ENCODE results near the gene EXOC4. TPM values are rescaled to one million over a fixed set of nuclear protein-coding genes. Genes with fewer than 3 reads are reported as not detected.

EXOC4 gene
- total RNA-seq, 1 experiment from 2014 or later, result 75.8 TPM

DNA sequence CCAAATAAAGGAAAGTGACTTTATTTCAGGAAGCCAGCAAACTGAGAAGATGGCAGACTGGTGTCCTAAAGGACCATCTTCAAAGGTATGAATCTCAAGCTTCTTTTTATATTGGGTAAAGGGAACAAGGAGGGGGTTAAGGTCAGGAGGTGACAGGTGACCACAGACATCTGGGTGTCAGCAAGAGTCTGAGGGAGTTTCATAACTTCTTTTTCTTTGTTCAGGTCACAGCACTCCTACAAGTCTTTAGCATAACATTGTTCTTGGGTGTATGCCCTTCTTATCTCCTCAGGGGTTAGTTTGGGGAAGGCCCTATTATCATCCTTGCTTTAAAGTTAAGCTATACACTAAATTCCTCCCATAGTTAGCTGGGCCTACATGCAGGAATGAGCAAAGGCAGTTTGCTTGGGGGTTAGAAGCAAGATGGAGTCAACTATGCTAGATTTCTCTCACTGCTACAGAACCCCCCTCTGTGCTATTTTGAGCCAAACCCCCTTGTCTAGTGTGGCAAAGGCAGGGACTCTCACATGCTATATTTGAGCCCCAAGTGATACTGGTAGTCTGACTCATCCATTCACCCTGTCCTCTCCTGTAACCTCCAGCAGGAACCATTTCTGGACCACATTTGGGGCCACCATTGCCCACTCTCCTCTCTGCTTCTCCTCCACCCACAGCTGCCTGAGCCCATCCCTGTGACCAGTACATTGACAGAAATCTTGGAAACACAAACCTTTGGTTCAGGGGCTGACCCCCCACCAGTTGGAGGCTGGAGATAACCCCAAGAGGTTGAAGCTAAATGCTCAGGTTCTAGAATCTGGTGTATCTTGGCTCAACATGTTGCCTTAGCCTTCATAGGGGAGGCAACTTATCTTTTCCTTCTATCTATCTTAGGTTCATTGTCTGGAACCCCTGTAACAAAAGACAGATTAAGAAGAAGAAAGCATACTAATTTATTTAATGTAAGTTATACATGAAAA is 818.8 kb downstream of the EXOC4 start:
- H4K8ac ChIP-seq (replicated peaks; ENCODE audit: insufficient read length, low read depth, low read length), result no peak overlapping the region
- H2BK120ac ChIP-seq (ENCODE audit: low read depth, low read length, poor library complexity, severe bottlenecking), result no peak overlapping the region
- H2BK5ac ChIP-seq (ENCODE audit: insufficient read length, low read length), result no peak overlapping the region
- no peak overlapping the region for H3K27ac ChIP-seq (ENCODE audit: insufficient read length, low read depth, low read length)
- Mint-ChIP-seq H3K27ac (peak overlapping the region in 2 of 3 experiments; percentile 16 to 57; a peak in 3 of 7 replicates), H3K36me3 (ENCODE audit: insufficient read depth in 1 of 3, low read depth in 3 of 3) (peaks cover 16 to 25% (median 17%) of the 10 kb centered on the region in 3 experiments), H3K27me3 (ENCODE audit: low read depth) (no peaks in the 10 kb centered on the region), H3K4me1 (peaks cover 17 to 22% of the 10 kb centered on the region in 2 experiments), H3K4me3 (no peak overlapping the region), H3K9me3 (peaks cover 11 to 12% of the 10 kb centered on the region in 2 experiments)
- no peaks in the 10 kb centered on the region for H3K23me2 ChIP-seq (ENCODE audit: insufficient read length, low read depth, low read length, poor library complexity, severe bottlenecking)
- H3K27me3 ChIP-seq (ENCODE audit: insufficient read depth, low read length), result no peaks in the 10 kb centered on the region
- no peak overlapping the region for H4K91ac ChIP-seq (ENCODE audit: insufficient read length, low read depth, low read length)
- no peak overlapping the region for H2AK5ac ChIP-seq (ENCODE audit: insufficient read length, low read length)
- no peaks in the 10 kb centered on the region for H4K20me1 ChIP-seq (ENCODE audit: control insufficient read depth, insufficient read depth, insufficient read length)
- H2BK12ac ChIP-seq (ENCODE audit: insufficient read length, low read depth, low read length), result no peak overlapping the region
- H3K56ac ChIP-seq (ENCODE audit: insufficient read length, low read depth, low read length), result no peak overlapping the region
- no peak overlapping the region for H2BK20ac ChIP-seq (ENCODE audit: low read depth, low read length, poor library complexity, severe bottlenecking)
- TF ChIP-seq, protein P1, sequence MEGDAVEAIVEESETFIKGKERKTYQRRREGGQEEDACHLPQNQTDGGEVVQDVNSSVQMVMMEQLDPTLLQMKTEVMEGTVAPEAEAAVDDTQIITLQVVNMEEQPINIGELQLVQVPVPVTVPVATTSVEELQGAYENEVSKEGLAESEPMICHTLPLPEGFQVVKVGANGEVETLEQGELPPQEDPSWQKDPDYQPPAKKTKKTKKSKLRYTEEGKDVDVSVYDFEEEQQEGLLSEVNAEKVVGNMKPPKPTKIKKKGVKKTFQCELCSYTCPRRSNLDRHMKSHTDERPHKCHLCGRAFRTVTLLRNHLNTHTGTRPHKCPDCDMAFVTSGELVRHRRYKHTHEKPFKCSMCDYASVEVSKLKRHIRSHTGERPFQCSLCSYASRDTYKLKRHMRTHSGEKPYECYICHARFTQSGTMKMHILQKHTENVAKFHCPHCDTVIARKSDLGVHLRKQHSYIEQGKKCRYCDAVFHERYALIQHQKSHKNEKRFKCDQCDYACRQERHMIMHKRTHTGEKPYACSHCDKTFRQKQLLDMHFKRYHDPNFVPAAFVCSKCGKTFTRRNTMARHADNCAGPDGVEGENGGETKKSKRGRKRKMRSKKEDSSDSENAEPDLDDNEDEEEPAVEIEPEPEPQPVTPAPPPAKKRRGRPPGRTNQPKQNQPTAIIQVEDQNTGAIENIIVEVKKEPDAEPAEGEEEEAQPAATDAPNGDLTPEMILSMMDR (conservative IDR thresholded peaks at IDR 0.05), result no peak
- no peak overlapping the region for H3K4me2 ChIP-seq (ENCODE audit: insufficient read depth, insufficient read length, low read length)
- no peaks in the 10 kb centered on the region for H3K79me2 ChIP-seq (ENCODE audit: insufficient read depth, low read length)
- H3K4ac ChIP-seq (ENCODE audit: low read depth, low read length), result no peak overlapping the region
- no peak overlapping the region for H3K14ac ChIP-seq (ENCODE audit: insufficient read depth, low read length)
- H2BK15ac ChIP-seq (ENCODE audit: low read depth, low read length), result no peak overlapping the region
- H2AFZ ChIP-seq (ENCODE audit: low read length), result no peak overlapping the region
- H3K9me3 ChIP-seq (ENCODE audit: control insufficient read depth, low read depth, low read length), result peaks cover 4% of the 10 kb centered on the region
- H3K23ac ChIP-seq (ENCODE audit: insufficient read length, low read depth, low read length), result no peak overlapping the region
- no peak overlapping the region for H3K9ac ChIP-seq (ENCODE audit: extremely low read depth, insufficient read length, low read length)
- no peak overlapping the region for H3K18ac ChIP-seq (ENCODE audit: insufficient read length, low read depth, low read length)
- H3T11ph ChIP-seq (ENCODE audit: low read length), result no peak overlapping the region
- DNase-seq, result no peak
- no peak overlapping the region for H4K5ac ChIP-seq (ENCODE audit: insufficient read length, low read depth, low read length)
- H3K79me1 ChIP-seq (ENCODE audit: insufficient read depth, low read depth, low read length, poor library complexity, severe bottlenecking), result no peaks in the 10 kb centered on the region
- H3K4me1 ChIP-seq (ENCODE audit: insufficient read depth, low read length), result no peaks in the 10 kb centered on the region
